OCI-LY3 (cell line): ENCODE results near the gene CASZ1.

Experiments
- EZH2phosphoT487 ChIP-seq: fragments of 200-600 bp; shearing (Covaris generic); IDR thresholded peaks from 2 replicates; pipeline ENCODE4 v1.6.1; 2018; ENCODE audit warnings: antibody characterized with exemption, mixed run types, low read depth
- TF ChIP-seq, protein P1 (sequence below): fragments of 200-600, 300-600 bp; sonication (generic); IDR thresholded peaks from 2 replicates; pipeline ENCODE4 v1.5.1; 2014; ENCODE audit warnings: antibody characterized with exemption, low read length, low read depth

- TF ChIP-seq, protein P1, sequence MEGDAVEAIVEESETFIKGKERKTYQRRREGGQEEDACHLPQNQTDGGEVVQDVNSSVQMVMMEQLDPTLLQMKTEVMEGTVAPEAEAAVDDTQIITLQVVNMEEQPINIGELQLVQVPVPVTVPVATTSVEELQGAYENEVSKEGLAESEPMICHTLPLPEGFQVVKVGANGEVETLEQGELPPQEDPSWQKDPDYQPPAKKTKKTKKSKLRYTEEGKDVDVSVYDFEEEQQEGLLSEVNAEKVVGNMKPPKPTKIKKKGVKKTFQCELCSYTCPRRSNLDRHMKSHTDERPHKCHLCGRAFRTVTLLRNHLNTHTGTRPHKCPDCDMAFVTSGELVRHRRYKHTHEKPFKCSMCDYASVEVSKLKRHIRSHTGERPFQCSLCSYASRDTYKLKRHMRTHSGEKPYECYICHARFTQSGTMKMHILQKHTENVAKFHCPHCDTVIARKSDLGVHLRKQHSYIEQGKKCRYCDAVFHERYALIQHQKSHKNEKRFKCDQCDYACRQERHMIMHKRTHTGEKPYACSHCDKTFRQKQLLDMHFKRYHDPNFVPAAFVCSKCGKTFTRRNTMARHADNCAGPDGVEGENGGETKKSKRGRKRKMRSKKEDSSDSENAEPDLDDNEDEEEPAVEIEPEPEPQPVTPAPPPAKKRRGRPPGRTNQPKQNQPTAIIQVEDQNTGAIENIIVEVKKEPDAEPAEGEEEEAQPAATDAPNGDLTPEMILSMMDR: no peak
- TF ChIP-seq EZH2phosphoT487: no peak
These were observed 31.1 kb downstream of the CASZ1 start for GRCh38 chr1:10765304-10765703.
